DMS53 (cell line): ENCODE data around the gene SLC38A1.

Experiments used
- DNase-seq: peaks from one replicate; lab custom pipeline; 2025; lab: John Stamatoyannopoulos, UW

SLC38A1 gene

DNA sequence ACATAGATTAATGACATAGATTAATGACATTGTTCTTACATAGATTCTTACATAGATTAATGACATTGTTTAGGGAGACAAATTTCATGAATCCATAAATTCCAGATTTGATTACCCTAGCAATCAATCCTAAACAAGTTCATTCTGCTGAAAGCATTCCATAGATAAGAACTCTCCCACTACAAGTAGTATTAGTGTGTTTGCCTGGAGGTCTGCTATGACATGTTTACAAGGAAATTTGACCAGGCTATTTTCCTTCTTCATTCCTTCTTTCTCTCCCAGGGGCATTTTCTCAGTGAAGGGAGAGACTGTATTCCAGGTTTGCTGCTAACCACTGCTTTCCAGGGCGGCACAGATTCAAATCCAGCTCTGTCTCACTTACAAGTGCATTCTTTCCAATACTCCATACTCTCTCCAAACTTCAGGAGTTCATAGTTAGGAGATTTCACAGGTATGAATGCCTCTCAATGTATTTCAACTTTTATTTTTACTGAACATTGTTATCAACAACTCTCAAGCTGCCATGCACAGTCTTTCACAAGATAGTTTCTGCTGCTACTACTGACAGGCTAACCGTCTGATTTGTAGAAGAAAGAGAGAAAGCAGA is 134.5 kb downstream of the SLC38A1 start:
- DNase-seq = no peak

DNA sequence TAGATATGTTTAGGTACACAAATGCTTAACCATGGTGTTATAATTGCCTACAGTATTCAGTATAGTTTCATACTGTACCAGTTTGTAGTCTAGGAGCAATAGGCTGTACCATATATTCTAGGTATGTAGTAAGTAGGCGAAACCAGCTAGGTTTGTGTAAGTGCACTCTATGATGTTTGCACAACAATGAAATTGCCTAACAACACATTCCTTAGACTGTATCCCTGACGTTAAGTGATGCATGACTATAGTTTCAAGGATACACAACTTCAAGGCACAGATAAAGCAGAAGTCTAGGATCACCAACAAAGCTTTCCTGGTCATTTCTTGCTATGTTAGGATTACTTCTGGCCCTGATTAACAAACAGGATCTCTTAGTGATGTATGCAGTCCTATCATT is 135.1 kb downstream of the SLC38A1 start:
- DNase-seq = peak; percentile 44
